ENCODE data around the gene TBC1D2B. TPM values are rescaled to one million over a fixed set of nuclear protein-coding genes. Genes with fewer than 3 reads are reported as not detected.
A peak's percentile ranks its signal among the peaks of the same experiment; 100 is the strongest.

The TBC1D2B gene
- total RNA-seq, 2 donors from 2014 or later = 35.9 to 49.1 TPM

DNA sequence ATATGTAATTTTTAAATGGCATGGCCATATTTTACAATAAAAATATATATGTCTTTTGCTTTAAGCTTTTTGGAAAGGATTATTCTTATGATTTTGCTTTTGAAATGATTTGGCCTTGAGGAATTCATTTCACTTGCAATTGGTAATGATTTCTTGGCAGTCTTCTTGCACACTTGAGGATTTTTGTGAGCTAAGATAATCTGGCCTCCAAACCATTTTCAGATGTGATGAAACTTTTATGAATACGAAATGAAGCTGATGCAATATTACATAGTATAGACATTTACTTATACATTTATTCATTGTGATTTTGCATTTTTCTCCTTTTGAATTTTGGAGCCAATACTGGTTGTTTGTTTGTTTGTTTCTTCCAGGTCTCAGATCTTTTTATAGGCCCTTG, 8.4 kb upstream of the TBC1D2B start:
- H3K27ac ChIP-seq = no peak overlapping the region

GRCh38 chr15:78084449-78084750, 6.9 kb upstream of the TBC1D2B start:
- TF ChIP-seq, protein P1, sequence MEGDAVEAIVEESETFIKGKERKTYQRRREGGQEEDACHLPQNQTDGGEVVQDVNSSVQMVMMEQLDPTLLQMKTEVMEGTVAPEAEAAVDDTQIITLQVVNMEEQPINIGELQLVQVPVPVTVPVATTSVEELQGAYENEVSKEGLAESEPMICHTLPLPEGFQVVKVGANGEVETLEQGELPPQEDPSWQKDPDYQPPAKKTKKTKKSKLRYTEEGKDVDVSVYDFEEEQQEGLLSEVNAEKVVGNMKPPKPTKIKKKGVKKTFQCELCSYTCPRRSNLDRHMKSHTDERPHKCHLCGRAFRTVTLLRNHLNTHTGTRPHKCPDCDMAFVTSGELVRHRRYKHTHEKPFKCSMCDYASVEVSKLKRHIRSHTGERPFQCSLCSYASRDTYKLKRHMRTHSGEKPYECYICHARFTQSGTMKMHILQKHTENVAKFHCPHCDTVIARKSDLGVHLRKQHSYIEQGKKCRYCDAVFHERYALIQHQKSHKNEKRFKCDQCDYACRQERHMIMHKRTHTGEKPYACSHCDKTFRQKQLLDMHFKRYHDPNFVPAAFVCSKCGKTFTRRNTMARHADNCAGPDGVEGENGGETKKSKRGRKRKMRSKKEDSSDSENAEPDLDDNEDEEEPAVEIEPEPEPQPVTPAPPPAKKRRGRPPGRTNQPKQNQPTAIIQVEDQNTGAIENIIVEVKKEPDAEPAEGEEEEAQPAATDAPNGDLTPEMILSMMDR (IDR thresholded peaks at IDR 0.05) = no peak
- Histone ChIP-seq H3K36me3 (no peaks in the 10 kb centered on the region), H3K27ac (peak overlapping the region; percentile 79), H3K27me3 (no peaks in the 10 kb centered on the region), H3K9me3 (no peaks in the 10 kb centered on the region), H3K9ac (ENCODE audit: low read depth in 2 of 2, low read length in 2 of 2) (peak overlapping the region; percentile 47 to 64), H3K4me3 (no peak overlapping the region), H3K4me1 (peaks cover 25% of the 10 kb centered on the region)
- peak; percentile 65 for DNase-seq
- intact Hi-C loops (cut with DNase I) = no loop called here

More for the DNA sequence above, 8.4 kb upstream of the TBC1D2B start:
- no peaks in the 10 kb centered on the region for H3K9me3 ChIP-seq
- intact Hi-C loops (cut with DNase I) = no loop called here
- H3K36me3 ChIP-seq = no peaks in the 10 kb centered on the region
- no peak overlapping the region for H3K4me3 ChIP-seq
- peaks cover 26% of the 10 kb centered on the region for H3K4me1 ChIP-seq
- TF ChIP-seq, protein P1 (IDR thresholded peaks at IDR 0.05) = no peak
- H3K9ac ChIP-seq (ENCODE audit: low read depth in 2 of 2, low read length in 2 of 2) = no peak overlapping the region
- H3K27me3 ChIP-seq = no peaks in the 10 kb centered on the region
- DNase-seq = no peak

DNA sequence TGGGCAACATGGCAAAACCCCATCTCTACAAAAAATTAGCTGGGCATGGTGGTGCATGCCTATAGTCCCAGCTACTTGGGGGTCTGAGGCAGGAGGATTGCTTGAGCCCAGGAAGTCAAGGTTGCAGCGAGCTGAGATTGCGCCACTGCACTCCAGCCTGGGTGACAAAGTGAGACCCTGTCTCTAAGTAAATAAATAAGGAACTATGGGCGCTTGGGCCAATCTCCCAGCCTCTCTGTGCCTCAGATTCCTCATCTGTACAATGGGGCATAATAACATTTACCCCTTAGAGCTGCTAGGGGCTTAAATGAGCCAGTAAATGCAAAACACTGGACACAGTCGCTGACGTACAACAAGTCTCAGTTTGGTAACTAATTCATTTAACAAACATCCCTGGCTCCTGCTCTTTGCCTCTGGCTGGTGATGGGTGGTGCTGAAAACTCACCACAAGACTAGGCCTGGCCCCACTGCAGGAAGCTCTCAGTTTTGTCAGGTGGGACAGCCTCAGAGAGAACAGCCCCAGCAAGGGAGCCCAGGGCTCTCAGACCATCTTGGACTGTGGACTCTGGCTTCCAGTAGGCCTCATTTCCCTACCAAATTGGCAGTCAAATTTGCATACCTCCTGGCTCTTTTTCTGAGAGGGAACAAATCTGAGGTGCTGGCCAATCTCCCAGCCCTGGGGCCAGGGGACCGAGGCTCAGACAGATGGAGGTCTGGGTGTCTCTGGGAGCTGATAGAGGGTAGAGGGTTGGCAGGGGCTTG, 6.4 kb upstream of the TBC1D2B start:
- H3K27ac ChIP-seq = peak overlapping the region; percentile 79
- no peak overlapping the region for H3K4me3 ChIP-seq
- no peaks in the 10 kb centered on the region for H3K9me3 ChIP-seq
- peaks cover 20% of the 10 kb centered on the region for H3K4me1 ChIP-seq
- intact Hi-C loops (cut with DNase I) = no loop called here
- H3K9ac ChIP-seq (ENCODE audit: low read depth in 2 of 2, low read length in 2 of 2) = peak overlapping the region; percentile 47 to 64
- H3K27me3 ChIP-seq = no peaks in the 10 kb centered on the region
- DNase-seq = peak; percentile 56
- no peaks in the 10 kb centered on the region for H3K36me3 ChIP-seq
- TF ChIP-seq, protein P1 (IDR thresholded peaks at IDR 0.05) = no peak

GRCh38 chr15:78083186-78083585, 5.7 kb upstream of the TBC1D2B start:
- Histone ChIP-seq H3K27me3 (no peaks in the 10 kb centered on the region), H3K4me3 (no peak overlapping the region), H3K9ac (ENCODE audit: low read depth in 2 of 2, low read length in 2 of 2) (peak overlapping the region; percentile 36 to 51), H3K36me3 (no peaks in the 10 kb centered on the region), H3K9me3 (no peaks in the 10 kb centered on the region), H3K27ac (peak overlapping the region; percentile 64), H3K4me1 (peaks cover 13% of the 10 kb centered on the region)
- no peak for DNase-seq
- TF ChIP-seq, protein P1 (IDR thresholded peaks at IDR 0.05) = no peak
- intact Hi-C loops (cut with DNase I) = no loop called here

- intact Hi-C loops (cut with DNase I) = no loop called here
- H3K27me3 ChIP-seq = no peaks in the 10 kb centered on the region
- H3K9me3 ChIP-seq = no peaks in the 10 kb centered on the region
- H3K9ac ChIP-seq (ENCODE audit: low read depth in 2 of 2, low read length in 2 of 2) = peak overlapping the region in 1 of 2 donors; percentile 51
- no peak overlapping the region for H3K4me3 ChIP-seq
- no peaks in the 10 kb centered on the region for H3K36me3 ChIP-seq
- peak overlapping the region; percentile 64 for H3K27ac ChIP-seq
- no peak for DNase-seq
- TF ChIP-seq, protein P1 (IDR thresholded peaks at IDR 0.05) = no peak
- peaks cover 13% of the 10 kb centered on the region for H3K4me1 ChIP-seq
Observed at GRCh38 chr15:78082743-78083110, 5.2 kb upstream of the TBC1D2B start.
